Natural killer cell (primary cell): Measurements from ENCODE around the gene FUT6. TPM values are rescaled to one million over a fixed set of nuclear protein-coding genes. Genes with fewer than 3 reads are reported as not detected.
"Not testable (repeated sequence)": the region's sequence is repeated elsewhere in the genome, so short reads cannot be mapped to it uniquely, and the experiment has no call there.

ENCODE experiments used
- ATAC-seq, 3 donors: fragments of 150-1000 bp in 2 of 3; fragments of 200-7000 bp in 1 of 3; cut with Tn5 transposase; 1 replicate in 1 of 3; 2 replicates in 2 of 3; pipeline ENCODE4 v1.10.0; 2021; ENCODE audit warnings: mild to moderate bottlenecking in 2 of 3, moderate library complexity in 2 of 3
- DNase-seq, 2 donors: peaks; one replicate each; pipeline versions ENCODE4 v3.0.0 to v3.0.0-alpha.2; 2013 to 2021; ENCODE audit warnings: mixed read lengths in 1 of 2
- H3K27ac ChIP-seq: one replicate; pipeline ENCODE4 v1.5.1; 2013; ENCODE audit warnings: mild to moderate bottlenecking, low read length
- H3K27me3 ChIP-seq: one replicate; pipeline ENCODE4 v1.6.1; 2013; ENCODE audit warnings: low read length; ENCODE audit not compliant: control insufficient read depth, insufficient read depth
- H3K36me3 ChIP-seq: one replicate; pipeline ENCODE4 v1.6.1; 2013; ENCODE audit warnings: low read length; ENCODE audit not compliant: control insufficient read depth, insufficient read depth
- H3K4me1 ChIP-seq: one replicate; pipeline ENCODE4 v1.6.1; 2013; ENCODE audit warnings: low read length; ENCODE audit not compliant: control insufficient read depth, insufficient read depth
- H3K4me3 ChIP-seq: one replicate; pipeline ENCODE4 v1.5.1; 2013; ENCODE audit warnings: low read length
- H3K9me3 ChIP-seq: one replicate; pipeline ENCODE4 v1.6.1; 2013; ENCODE audit warnings: low read length; ENCODE audit not compliant: control insufficient read depth, insufficient read depth
- H3K27ac Mint-ChIP-seq, 2 donors: one replicate each; pipeline ENCODE4 v1.8.0; 2022; ENCODE audit warnings: mild to moderate bottlenecking in 2 of 2, mixed read lengths in 2 of 2, moderate library complexity in 1 of 2
- H3K27me3 Mint-ChIP-seq, 2 donors: one replicate each; pipeline ENCODE4 v1.8.0; 2022; ENCODE audit warnings: low read depth in 2 of 2, mixed read lengths in 2 of 2
- H3K36me3 Mint-ChIP-seq: one replicate; pipeline ENCODE4 v1.8.0; 2022; ENCODE audit warnings: mixed read lengths
- H3K4me1 Mint-ChIP-seq, 2 donors: one replicate each; pipeline ENCODE4 v1.8.0; 2022; ENCODE audit warnings: mixed read lengths in 2 of 2
- H3K4me3 Mint-ChIP-seq: one replicate; pipeline ENCODE4 v1.8.0; 2022; ENCODE audit warnings: mild to moderate bottlenecking, moderate library complexity, mixed read lengths
- H3K9me3 Mint-ChIP-seq, 2 donors: one replicate each; pipeline ENCODE4 v1.8.0; 2022; ENCODE audit warnings: mixed read lengths in 2 of 2
- WGBS: methylation state at CpG from one replicate; pipeline ENCODE4 v1.1.7; 2013; ENCODE audit warnings: missing lambda C conversion rate; ENCODE audit not compliant: insufficient coverage; 5-methylcytosine and 5-hydroxymethylcytosine counted together
- intact Hi-C: fragments of 100-400 bp; cut with micrococcal nuclease; formaldehyde crosslinking; loops from one replicate; pipeline ENCODE4 v1.14.2; 2022
- total RNA-seq, 4 donors: library from RNA; stranded (reverse); fragments of 120-200 nt in 1 of 4; gene quantifications; one replicate each; pipeline versions ENCODE4 v1.2.3 to v1.2.4, GENCODE V29; 2013 to 2022
- TF ChIP-seq, protein P1 (sequence below): fragments of 200-600 bp; IDR thresholded peaks from one replicate; pipeline ENCODE4 v1.8.0; 2022; ENCODE audit warnings: antibody characterized with exemption

FUT6 gene
- total RNA-seq, 3 donors from 2014 or later (not counting 1 experiment from before 2014, with no cell fraction given), result 0.34 TPM; not detected in 2

- TF ChIP-seq, protein P1, sequence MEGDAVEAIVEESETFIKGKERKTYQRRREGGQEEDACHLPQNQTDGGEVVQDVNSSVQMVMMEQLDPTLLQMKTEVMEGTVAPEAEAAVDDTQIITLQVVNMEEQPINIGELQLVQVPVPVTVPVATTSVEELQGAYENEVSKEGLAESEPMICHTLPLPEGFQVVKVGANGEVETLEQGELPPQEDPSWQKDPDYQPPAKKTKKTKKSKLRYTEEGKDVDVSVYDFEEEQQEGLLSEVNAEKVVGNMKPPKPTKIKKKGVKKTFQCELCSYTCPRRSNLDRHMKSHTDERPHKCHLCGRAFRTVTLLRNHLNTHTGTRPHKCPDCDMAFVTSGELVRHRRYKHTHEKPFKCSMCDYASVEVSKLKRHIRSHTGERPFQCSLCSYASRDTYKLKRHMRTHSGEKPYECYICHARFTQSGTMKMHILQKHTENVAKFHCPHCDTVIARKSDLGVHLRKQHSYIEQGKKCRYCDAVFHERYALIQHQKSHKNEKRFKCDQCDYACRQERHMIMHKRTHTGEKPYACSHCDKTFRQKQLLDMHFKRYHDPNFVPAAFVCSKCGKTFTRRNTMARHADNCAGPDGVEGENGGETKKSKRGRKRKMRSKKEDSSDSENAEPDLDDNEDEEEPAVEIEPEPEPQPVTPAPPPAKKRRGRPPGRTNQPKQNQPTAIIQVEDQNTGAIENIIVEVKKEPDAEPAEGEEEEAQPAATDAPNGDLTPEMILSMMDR, result no peak
- intact Hi-C loops, result no loop called here
- H3K9me3 Mint-ChIP-seq, result no peaks in the 10 kb centered on the region
- H3K36me3 ChIP-seq, result no peaks in the 10 kb centered on the region
- H3K27ac Mint-ChIP-seq, result no peak overlapping the region
- no peak for DNase-seq
- H3K4me3 Mint-ChIP-seq, result no peak overlapping the region
- ATAC-seq, result no peak
- no peak overlapping the region for H3K27ac ChIP-seq
- H3K27me3 Mint-ChIP-seq, result no peaks in the 10 kb centered on the region
- no peaks in the 10 kb centered on the region for H3K4me1 Mint-ChIP-seq
- no peak overlapping the region for H3K4me3 ChIP-seq
- WGBS, result 91% methylated on average over 23 of the region's 24 CpGs
- no peaks in the 10 kb centered on the region for H3K4me1 ChIP-seq
- no peaks in the 10 kb centered on the region for H3K36me3 Mint-ChIP-seq
- no peaks in the 10 kb centered on the region for H3K9me3 ChIP-seq
- no peaks in the 10 kb centered on the region for H3K27me3 ChIP-seq
Observed at GRCh38 chr19:5844456-5845433, 5.2 kb upstream of the FUT6 start.

- Mint-ChIP-seq H3K27ac (no peak overlapping the region), H3K4me3 (no peak overlapping the region), H3K4me1 (no peaks in the 10 kb centered on the region), H3K9me3 (no peaks in the 10 kb centered on the region), H3K36me3 (no peaks in the 10 kb centered on the region), H3K27me3 (no peaks in the 10 kb centered on the region)
- TF ChIP-seq, protein P1, result no peak
- Histone ChIP-seq H3K36me3 (no peaks in the 10 kb centered on the region), H3K4me3 (no peak overlapping the region), H3K27me3 (no peaks in the 10 kb centered on the region), H3K4me1 (peaks cover 4% of the 10 kb centered on the region), H3K9me3 (no peaks in the 10 kb centered on the region), H3K27ac (no peak overlapping the region)
- WGBS, result 91% methylated on average over 17 of the region's 21 CpGs
- ATAC-seq, result no peak
- no peak for DNase-seq
- intact Hi-C loops, result no loop called here
Observed at GRCh38 chr19:5843295-5843927, 3.9 kb upstream of the FUT6 start.

DNA sequence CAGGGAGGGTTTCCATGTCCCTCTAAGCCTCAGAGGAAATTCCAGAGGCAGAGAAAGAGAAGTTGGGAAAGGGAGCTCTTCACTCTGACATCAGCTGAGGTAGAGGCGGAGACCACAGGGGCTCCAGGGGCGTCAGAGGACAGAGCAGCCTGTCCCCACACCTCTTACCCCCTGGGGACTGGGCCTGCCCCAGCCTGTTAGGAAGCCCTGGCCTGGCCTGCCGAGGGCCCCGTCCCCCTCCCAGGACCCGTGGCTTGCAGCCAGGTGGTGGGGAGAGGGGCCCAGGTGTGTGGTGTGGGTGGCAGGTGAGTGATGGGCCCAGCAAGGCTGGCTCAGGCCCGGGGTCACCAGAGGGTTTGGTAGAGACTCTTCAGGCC, 2.2 kb upstream of the FUT6 start:
- H3K27me3 Mint-ChIP-seq, H3K27ac Mint-ChIP-seq, H3K27ac ChIP-seq, H3K27me3 ChIP-seq, ATAC-seq, H3K9me3 Mint-ChIP-seq, H3K36me3 Mint-ChIP-seq, H3K9me3 ChIP-seq, H3K36me3 ChIP-seq, H3K4me3 ChIP-seq, H3K4me3 Mint-ChIP-seq, DNase-seq, H3K4me1 Mint-ChIP-seq, intact Hi-C loops, H3K4me1 ChIP-seq: not testable (repeated sequence)
- WGBS, result 92% methylated on average over 2 of the region's 6 CpGs

DNA sequence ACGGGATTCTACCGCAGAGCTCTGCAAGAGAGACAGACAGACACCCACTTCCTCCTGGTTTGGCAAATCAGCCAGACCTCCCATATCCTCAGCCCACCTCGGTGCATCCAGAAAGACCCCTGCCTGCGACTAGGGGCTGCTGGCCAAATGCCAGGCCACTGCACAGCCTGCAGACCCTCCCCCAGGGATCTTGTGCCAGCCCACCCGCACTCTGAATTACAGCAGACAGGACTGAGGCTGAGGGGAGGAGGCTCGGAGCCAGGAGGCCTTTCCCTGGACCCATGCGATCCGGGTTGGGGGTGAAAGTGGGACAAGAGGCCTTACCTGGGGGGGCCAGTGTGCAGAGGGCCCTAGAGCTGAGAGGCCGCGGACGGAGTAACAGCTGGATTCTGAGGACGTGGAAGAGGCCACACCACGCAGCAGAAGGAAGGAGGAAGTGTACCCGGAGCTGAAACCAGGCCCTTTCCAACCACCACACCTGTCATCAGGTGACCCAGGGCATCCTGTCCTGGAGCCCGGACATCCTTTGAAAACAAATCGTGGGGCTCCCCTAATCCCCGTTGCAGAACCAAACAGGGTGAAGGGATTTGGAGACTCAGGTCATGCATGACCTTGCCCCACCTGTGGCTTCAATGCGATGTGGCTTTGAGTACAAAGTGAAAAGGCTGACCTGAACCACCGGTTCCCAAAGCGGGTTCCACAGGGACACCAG, 993 bp downstream of the FUT6 start:
- Histone ChIP-seq H3K9me3 (no peaks in the 10 kb centered on the region), H3K27ac (no peak overlapping the region), H3K4me3 (no peak overlapping the region), H3K36me3 (no peaks in the 10 kb centered on the region), H3K4me1 (peaks cover 4% of the 10 kb centered on the region), H3K27me3 (no peaks in the 10 kb centered on the region)
- H3K4me3 Mint-ChIP-seq, result no peak overlapping the region
- intact Hi-C loops, result no loop called here
- H3K9me3 Mint-ChIP-seq, result no peaks in the 10 kb centered on the region
- H3K4me1 Mint-ChIP-seq, result no peaks in the 10 kb centered on the region
- no peaks in the 10 kb centered on the region for H3K36me3 Mint-ChIP-seq
- ATAC-seq, result no peak
- TF ChIP-seq, protein P1, result no peak
- WGBS, result 34% methylated on average over 18 of the region's 20 CpGs
- DNase-seq, result no peak
- no peaks in the 10 kb centered on the region for H3K27me3 Mint-ChIP-seq
- H3K27ac Mint-ChIP-seq, result no peak overlapping the region
